Measurements from ENCODE around the gene TMEM72.

GRCh38 chr10:44954042-44954441, 42.9 kb downstream of the TMEM72 start:
- TF ChIP-seq CTCF (IDR thresholded peaks at IDR 0.05) (no peak), EZH2 (IDR thresholded peaks at IDR 0.05) (no peak), EZH2phosphoT487 (IDR thresholded peaks at IDR 0.05) (no peak)
